SIG-M5 treated with dmso at 0.1 percent for 504 hours (cell line): ENCODE measurements around the gene SMPDL3A.
A peak's percentile ranks its signal among the peaks of the same experiment; 100 is the strongest.
"Not testable (repeated sequence)": the region's sequence is repeated elsewhere in the genome, so short reads cannot be mapped to it uniquely, and the experiment has no call there.

Experiments
- DNase-seq: peaks from one replicate; lab custom pipeline; 2025; ENCODE audit not compliant: unreplicated experiment; lab: John Stamatoyannopoulos, UW

The SMPDL3A gene

DNA sequence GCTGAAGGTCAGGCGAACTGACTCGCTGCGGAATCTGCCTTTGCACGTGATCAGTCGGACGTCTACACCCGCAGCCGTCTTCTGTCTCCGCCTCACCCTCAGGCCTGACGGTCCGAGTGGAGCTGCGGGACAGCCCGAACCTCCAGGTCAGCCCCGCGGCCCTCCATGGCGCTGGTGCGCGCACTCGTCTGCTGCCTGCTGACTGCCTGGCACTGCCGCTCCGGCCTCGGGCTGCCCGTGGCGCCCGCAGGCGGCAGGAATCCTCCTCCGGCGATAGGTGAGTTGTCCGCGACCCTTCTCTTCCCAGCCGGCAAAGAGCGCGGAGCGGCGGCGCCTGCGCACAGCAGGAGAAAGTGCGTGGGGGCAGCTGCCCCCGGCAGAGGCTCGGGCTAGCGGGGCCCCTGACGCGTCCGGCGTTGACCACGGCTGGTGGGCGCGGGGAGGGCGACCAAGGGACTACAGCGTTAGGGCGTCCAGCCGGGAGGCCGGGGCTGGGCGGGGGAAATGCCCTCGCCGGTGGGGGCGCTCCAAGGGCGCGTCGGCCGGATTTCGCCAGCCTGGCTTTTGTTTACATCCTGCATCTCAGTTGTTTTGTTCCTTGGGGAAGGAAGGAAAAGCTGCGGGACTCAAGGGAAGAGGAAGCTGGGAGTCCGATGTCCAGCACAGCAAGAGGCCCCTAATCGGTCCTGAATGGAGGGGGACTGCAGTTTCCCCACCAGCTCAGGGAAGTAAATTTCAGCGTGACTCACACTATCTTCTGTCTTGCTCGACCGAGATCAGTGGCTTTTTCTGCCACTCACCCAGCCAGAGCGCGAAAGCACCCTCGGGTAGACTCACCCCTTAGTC lies at the start of gene SMPDL3A:
TSS of gene SMPDL3A (plus strand) at position 77 of the 846 bp plus-strand sequence. CDS start at position 166, 89 bp downstream.
- DNase-seq, result peak; percentile 58

DNA sequence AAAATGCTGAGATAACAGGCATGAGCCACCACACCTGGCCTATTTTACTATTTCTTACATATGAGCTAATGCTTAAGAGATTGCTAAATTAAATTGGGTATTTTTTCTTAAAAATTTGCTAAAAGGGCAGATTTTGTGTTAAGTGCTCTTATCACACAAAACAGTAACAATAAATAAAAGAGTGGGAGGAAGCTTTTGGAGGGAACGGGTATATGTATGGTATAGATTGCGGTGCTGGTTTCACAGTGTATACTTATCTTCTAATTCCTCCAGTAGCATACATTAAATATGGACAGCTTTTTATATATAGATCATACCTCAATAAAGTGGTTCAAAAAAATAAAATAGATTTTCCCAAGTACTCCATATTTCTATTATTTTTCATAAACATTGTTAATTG lies 49.0 kb upstream of the SMPDL3A start:
- no peak for DNase-seq

DNA sequence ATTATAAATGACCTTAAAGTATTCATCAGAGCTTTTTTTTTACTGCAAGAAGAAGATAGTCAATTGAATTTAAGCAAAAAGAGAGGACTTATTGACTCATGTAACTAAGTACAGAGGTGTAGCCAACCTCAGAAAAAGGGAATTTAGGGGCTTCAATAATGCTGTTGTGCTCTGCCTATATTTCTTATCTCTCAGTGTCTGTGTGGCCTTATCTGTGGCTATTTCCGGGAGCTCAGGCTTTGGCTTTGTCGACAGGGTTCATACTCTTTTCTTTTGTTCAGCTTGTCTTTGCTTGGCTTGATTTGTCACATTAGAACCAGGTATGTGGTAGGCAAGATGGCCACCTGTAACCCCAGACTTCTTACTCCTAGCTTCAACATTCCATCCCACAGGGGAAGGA lies 48.1 kb upstream of the SMPDL3A start:
- DNase-seq, result no peak

GRCh38 chr6:122744247-122744646 lies 44.8 kb upstream of the SMPDL3A start:
- DNase-seq, result not testable (repeated sequence)

GRCh38 chr6:122744856-122745255 lies 44.2 kb upstream of the SMPDL3A start:
- not testable (repeated sequence) for DNase-seq

GRCh38 chr6:122746688-122747087 lies 42.4 kb upstream of the SMPDL3A start:
- DNase-seq, result no peak

DNA sequence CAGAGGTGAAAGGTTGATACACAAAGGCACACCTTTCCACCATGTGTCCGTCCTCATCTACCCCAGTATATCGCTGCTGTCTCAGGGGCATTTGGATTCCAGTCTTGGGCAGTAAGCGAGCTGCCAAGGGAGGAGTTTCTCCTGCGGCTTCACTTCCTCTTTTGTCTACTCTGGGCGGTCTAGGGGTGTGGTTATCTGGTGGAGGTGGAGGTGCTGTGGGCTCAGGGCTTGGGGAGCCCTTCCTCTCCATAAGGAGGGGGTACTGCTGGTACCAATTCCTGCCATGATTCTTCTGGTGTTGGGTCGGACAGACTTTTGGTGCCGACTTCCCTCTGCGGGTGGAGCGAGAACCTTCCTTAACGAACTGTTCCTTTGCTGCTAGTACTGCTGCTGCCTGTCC lies 41.5 kb upstream of the SMPDL3A start:
- peak; percentile 34 for DNase-seq

DNA sequence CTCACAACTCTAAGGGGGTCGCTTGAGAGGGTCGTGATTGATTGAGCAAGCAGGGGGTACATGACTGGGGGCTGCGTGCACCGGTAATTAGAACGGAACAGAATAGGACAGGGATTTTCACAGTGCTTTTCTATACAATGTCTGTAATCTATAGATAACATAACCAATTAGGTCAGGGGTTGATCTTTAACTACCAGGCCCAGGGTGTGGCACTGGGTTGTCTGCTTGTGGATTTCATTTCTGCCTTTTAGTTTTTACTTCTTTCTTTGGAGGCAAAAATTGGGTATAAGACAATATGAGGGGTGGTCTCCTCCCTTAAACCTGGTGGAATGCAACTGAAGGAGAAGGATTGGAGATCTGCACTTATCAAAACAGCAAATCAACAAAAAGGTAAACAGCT lies 40.1 kb upstream of the SMPDL3A start:
- not testable (repeated sequence) for DNase-seq

GRCh38 chr6:122749451-122750050 lies 39.5 kb upstream of the SMPDL3A start:
- no peak for DNase-seq

- DNase-seq, result no peak
Observed at GRCh38 chr6:122751326-122751725, 37.7 kb upstream of the SMPDL3A start.

GRCh38 chr6:122752459-122752858 lies 36.6 kb upstream of the SMPDL3A start:
- peak; percentile 62 for DNase-seq

GRCh38 chr6:122753000-122753687 lies 35.9 kb upstream of the SMPDL3A start:
- DNase-seq, result no peak

DNA sequence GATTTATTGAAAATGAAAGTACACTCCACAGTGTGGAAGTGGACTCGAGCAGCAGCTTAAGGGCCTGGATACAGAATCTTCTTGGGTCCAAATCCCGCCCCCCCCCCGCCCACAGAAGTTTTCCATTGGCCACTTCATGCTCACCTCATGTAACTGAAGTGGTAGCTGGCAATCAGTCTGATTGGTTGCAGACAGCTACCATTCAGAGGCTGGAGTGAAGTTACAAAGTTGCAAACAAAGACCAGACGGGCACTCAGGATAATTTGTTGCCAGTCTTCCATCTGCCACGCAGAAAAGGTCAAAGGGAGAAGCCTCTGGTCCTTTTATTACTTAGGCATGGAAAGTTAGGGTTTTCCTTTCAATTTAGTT lies 35.4 kb upstream of the SMPDL3A start:
- DNase-seq, result no peak

GRCh38 chr6:122754191-122754731 lies 34.8 kb upstream of the SMPDL3A start:
- DNase-seq, result peak; percentile 9

DNA sequence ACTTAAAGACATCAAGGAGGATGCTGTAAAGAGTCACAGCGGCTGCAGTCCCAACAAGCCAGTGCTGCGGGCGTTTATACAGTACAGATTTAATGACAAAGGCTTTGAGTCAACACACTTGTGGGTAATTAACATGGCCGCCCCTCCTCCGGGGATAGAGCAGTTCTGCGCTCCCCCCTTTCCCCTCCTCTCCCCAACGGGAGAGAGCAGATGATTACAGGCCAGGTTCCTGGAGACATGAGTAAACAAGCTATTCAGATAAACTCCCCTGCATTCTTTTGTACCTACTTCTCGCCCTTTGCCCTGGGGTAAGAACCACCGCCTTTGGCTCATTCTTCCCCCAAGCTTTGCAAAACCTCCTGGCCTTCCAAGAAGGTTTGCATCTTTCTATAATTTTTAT lies 33.2 kb upstream of the SMPDL3A start:
- DNase-seq, result no peak

GRCh38 chr6:122758927-122759334 lies 30.1 kb upstream of the SMPDL3A start:
- no peak for DNase-seq

- DNase-seq, result no peak
Observed at GRCh38 chr6:122760330-122760729, 28.7 kb upstream of the SMPDL3A start.

- DNase-seq, result no peak
Observed at GRCh38 chr6:122766256-122766655, 22.8 kb upstream of the SMPDL3A start.

GRCh38 chr6:122770835-122771601 lies 18.0 kb upstream of the SMPDL3A start:
- peak; percentile 91 for DNase-seq

DNA sequence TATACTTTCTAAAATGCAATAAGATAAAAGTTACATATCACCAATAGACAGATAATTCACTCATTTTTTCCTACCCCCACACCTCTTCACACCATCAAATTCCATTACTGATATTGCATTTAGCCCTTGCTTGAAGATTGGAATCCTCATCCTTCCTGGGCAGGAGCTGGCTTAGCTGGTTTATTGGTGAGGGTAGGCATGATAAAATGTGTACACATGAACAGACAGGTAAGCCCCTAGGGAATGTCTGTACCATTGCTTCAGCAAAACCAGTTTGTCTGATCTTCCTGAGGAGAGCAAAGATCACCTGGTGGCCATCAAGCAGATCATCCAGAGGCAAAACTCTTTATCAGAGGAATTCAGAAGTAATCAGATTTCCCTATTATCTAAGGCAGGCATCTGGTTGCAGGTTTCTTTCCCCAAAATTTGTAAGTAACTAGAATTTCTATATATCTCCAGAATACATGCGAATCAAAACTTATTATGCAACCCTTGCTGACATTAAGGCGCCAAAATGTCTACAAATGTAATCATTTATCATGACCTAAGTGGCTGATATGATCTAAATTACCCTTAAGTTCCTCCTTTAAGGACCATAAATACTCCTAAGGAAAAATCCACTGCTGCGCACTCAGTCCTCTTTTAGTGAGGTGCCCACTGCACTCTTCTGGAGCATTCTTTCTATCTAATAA lies 16.2 kb upstream of the SMPDL3A start:
- no peak for DNase-seq
